Measurements from ENCODE around the gene NSD1.

The NSD1 gene

DNA sequence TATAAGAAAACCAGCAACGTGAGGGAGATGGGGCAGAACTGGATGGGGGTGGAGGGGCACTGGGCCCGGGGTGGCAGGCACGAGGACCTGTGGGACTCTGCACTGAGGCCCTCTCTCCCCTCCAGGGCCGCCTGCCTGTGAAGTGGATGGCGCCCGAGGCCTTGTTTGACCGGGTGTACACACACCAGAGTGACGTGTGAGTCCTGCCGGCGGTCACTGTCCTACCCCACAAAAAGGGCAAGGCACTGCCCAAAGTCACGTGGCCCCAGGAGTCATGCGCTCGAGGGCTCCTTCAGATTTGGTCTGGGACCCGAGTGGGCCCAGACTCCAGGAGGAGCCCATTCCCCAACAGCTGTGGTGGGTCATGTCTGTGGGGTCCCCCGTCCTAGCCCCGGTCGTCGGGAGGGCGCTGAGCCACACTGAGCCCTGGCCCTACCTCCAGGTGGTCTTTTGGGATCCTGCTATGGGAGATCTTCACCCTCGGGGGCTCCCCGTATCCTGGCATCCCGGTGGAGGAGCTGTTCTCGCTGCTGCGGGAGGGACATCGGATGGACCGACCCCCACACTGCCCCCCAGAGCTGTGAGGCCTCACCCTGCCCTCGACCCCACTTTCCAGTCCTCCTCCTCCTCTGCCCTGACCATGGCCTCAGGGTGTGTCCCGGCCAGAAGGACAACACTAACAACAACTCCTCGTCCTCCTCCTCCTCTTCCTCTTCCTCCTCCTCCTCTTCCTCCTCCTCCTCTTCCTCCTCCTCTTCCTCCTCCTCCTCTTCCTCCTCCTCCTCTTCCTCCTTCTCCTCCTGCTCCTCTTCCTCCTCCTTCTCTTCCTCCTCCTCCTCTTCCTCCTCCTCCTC lies 37.2 kb upstream of the NSD1 start:
- no peak for DNase-seq (ENCODE audit: low read depth in 1 of 2, low spot score in 1 of 2)
- no peak overlapping the region for H3K4me3 ChIP-seq (replicated peaks; ENCODE audit: insufficient read depth, low read length)
- no peaks in the 10 kb centered on the region for H3K27me3 ChIP-seq (ENCODE audit: insufficient read depth, poor library complexity, severe bottlenecking)
- TF ChIP-seq REST (IDR thresholded peaks at IDR 0.05; ENCODE audit: insufficient replicate concordance, low read depth) (no peak), SPI1 (IDR thresholded peaks at IDR 0.05; ENCODE audit: borderline replicate concordance, low read depth) (no peak)
- H3K27ac ChIP-seq (replicated peaks): no peak overlapping the region

DNA sequence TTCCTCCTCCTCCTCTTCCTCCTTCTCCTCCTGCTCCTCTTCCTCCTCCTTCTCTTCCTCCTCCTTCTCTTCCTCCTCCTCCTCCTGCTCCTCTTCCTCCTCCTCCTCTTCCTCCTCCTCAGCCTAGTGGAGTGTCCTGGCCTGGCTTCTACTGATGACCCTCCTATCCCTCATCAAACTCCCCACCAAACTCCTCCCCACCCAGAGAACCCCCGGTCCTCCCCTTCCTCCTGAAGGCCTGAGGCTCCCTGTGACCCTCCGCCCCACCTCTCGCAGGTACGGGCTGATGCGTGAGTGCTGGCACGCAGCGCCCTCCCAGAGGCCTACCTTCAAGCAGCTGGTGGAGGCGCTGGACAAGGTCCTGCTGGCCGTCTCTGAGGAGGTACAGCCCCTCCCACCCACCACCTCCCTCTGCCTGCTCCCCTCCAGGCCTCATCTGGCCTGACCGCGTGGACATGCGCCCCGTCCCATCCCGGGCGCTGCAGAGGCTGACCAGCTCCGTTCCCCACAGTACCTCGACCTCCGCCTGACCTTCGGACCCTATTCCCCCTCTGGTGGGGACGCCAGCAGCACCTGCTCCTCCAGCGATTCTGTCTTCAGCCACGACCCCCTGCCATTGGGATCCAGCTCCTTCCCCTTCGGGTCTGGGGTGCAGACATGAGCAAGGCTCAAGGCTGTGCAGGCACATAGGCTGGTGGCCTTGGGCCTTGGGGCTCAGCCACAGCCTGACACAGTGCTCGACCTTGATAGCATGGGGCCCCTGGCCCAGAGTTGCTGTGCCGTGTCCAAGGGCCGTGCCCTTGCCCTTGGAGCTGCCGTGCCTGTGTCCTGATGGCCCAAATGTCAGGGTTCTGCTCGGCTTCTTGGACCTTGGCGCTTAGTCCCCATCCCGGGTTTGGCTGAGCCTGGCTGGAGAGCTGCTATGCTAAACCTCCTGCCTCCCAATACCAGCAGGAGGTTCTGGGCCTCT lies 36.3 kb upstream of the NSD1 start:
- DNase-seq (ENCODE audit: low read depth in 1 of 2, low spot score in 1 of 2): no peak

DNA sequence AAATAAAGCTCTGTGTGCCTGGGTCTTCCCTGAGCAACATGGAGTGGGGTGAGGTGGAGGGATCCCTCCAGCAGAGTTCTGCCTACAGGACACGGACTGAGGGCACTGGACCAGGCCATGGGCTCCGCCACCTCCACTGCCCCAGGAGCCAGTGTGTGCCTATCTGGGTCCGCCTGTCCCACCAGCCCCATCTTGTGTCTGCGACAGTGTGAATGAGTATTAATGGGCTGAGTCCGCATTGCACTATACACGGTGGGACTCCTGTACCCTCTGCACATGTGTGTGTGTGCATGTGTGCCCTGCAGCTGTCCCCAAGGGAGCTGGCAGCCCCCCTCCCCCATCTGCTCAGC lies 35.5 kb upstream of the NSD1 start:
- no peak for DNase-seq (ENCODE audit: low read depth in 1 of 2, low spot score in 1 of 2)
- Histone ChIP-seq H3K27ac (replicated peaks) (no peak overlapping the region), H3K4me3 (replicated peaks; ENCODE audit: insufficient read depth, low read length) (no peak overlapping the region), H3K27me3 (ENCODE audit: insufficient read depth, poor library complexity, severe bottlenecking) (no peaks in the 10 kb centered on the region)
- TF ChIP-seq CTCF (IDR thresholded peaks at IDR 0.05; ENCODE audit: insufficient read depth, low read length): no peak
- TF ChIP-seq REST (IDR thresholded peaks at IDR 0.05; ENCODE audit: insufficient replicate concordance, low read depth): no peak

More for the DNA sequence above, 36.3 kb upstream of the NSD1 start:
- TF ChIP-seq SPI1 (IDR thresholded peaks at IDR 0.05; ENCODE audit: borderline replicate concordance, low read depth) (no peak), GABPA (IDR thresholded peaks at IDR 0.05; ENCODE audit: low read depth) (no peak), POLR2AphosphoS5 (IDR thresholded peaks at IDR 0.05; ENCODE audit: low read depth) (no peak), REST (IDR thresholded peaks at IDR 0.05; ENCODE audit: insufficient replicate concordance, low read depth) (no peak), CTCF (IDR thresholded peaks at IDR 0.05; ENCODE audit: insufficient read depth, low read length) (no peak)
- H3K27ac ChIP-seq (replicated peaks): no peak overlapping the region
- no peaks in the 10 kb centered on the region for H3K27me3 ChIP-seq (ENCODE audit: insufficient read depth, poor library complexity, severe bottlenecking)
- H3K4me3 ChIP-seq (replicated peaks; ENCODE audit: insufficient read depth, low read length): no peak overlapping the region
